MCF 10A (cell line): Measurements from ENCODE around the gene ATP5PB. TPM values are rescaled to one million over a fixed set of nuclear protein-coding genes. Genes with fewer than 3 reads are reported as not detected.

Experiments used
- BruUV-seq: library from RNA; stranded (reverse); fragments of 400-500 nt; replicated peaks from 2 replicates; lab custom pipeline; 2021; lab: Mats Ljungman, UMichigan
- CTCF ChIA-PET: fragments of 300-600 bp; sonication (Branson Sonifier 250); formaldehyde crosslinking; extraction: SDS; loops from one replicate; lab custom pipeline; 2021; ENCODE audit warnings: antibody characterized with exemption, inconsistent platforms; lab: Yijun Ruan, JAX
- POLR2A ChIA-PET: fragments of 300-600, 350-650 bp; sonication (Branson Sonifier 250); formaldehyde crosslinking; extraction: SDS; loops from one replicate; lab custom pipeline; 2020; ENCODE audit warnings: antibody characterized with exemption, inconsistent platforms; lab: Yijun Ruan, JAX
- DNase-seq: peaks from one replicate; pipeline ENCODE4 v3.0.0-alpha.2; 2018; ENCODE audit not compliant: unreplicated experiment
- H3K27ac Mint-ChIP-seq: one replicate; pipeline ENCODE4 v1.8.0; 2022; ENCODE audit warnings: mild to moderate bottlenecking, low read depth, mixed read lengths; ENCODE audit not compliant: unreplicated experiment
- H3K27me3 Mint-ChIP-seq: one replicate; pipeline ENCODE4 v1.8.0; 2022; ENCODE audit warnings: mixed read lengths; ENCODE audit not compliant: insufficient read depth, unreplicated experiment
- H3K36me3 Mint-ChIP-seq: one replicate; pipeline ENCODE4 v1.8.0; 2022; ENCODE audit warnings: mild to moderate bottlenecking, moderate library complexity, mixed read lengths; ENCODE audit not compliant: insufficient read depth, unreplicated experiment
- H3K4me1 Mint-ChIP-seq: one replicate; pipeline ENCODE4 v1.8.0; 2022; ENCODE audit warnings: mixed read lengths; ENCODE audit not compliant: insufficient read depth, unreplicated experiment
- H3K4me3 Mint-ChIP-seq: one replicate; pipeline ENCODE4 v1.8.0; 2022; ENCODE audit warnings: mild to moderate bottlenecking, moderate library complexity, mixed read lengths; ENCODE audit not compliant: unreplicated experiment
- H3K9me3 Mint-ChIP-seq: one replicate; pipeline ENCODE4 v1.8.0; 2022; ENCODE audit warnings: mixed read lengths; ENCODE audit not compliant: unreplicated experiment
- intact Hi-C: fragments of 100-400 bp; cut with micrococcal nuclease; formaldehyde crosslinking; loops from 2 replicates; pipeline ENCODE4 v1.14.1; 2022
- total RNA-seq: library from RNA; stranded (reverse); gene quantifications from 2 replicates; pipeline ENCODE4 v1.2.3, GENCODE V29; 2022
- TF ChIP-seq, protein P1 (sequence below): fragments of 200-600 bp; IDR thresholded peaks from one replicate; pipeline ENCODE4 v1.8.0; 2022; ENCODE audit warnings: antibody characterized with exemption, mild to moderate bottlenecking; ENCODE audit not compliant: unreplicated experiment

The ATP5PB gene
- total RNA-seq, 1 experiment from 2014 or later: 348 TPM

DNA sequence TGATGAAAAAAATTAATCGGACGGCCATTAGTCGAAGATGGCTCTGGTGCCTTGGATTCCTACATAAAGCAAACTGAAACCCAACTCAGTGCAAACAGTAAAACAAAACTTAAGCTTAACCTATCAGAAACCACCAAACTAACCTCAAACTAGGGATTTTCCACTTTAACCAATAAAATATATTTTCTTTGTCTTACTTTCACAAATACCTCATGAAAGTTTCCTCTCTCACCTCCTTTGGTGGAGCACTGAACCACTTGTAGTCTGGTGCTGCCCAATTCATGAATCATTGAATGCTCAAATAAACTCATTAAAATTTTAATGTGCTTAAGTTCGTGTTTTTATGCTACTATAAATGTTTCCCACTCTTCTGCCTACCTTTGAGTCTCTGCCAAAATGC lies 47.1 kb downstream of the ATP5PB start:
- POLR2A ChIA-PET: no interaction called here
- no peaks in the 10 kb centered on the region for H3K4me1 Mint-ChIP-seq

DNA sequence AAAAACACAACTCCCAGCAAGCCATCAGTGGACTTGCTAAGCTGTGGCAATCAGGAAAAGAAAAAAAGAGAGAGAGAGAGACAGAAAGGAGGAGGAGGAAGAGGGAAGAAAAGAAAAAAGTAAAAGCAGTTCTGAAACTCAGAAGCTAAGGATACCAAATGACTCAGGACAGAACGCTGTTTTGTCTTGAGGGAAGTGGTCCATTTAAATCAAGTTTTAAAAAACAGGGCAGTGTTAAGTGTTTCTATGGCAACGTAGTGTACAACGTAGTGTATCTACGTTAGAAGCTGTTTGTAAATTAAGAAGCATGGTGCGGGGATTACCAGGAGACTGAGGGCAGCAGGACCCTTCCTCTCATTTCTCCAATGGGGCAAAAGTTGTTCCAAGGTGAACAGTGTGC lies 48.3 kb downstream of the ATP5PB start:
- Mint-ChIP-seq H3K4me1 (no peaks in the 10 kb centered on the region), H3K36me3 (no peaks in the 10 kb centered on the region), H3K9me3 (peaks cover 14% of the 10 kb centered on the region), H3K4me3 (no peak overlapping the region), H3K27me3 (peaks cover 50% of the 10 kb centered on the region), H3K27ac (no peak overlapping the region)
- CTCF ChIA-PET: interaction anchor here (0.5 to 3.2 kb wide), 10 partner anchors 11 to 1185 kb away, joined by 3 to 22 read pairs (median 3); partner anchors contain the start of gene DDX20
- BruUV-seq: no TSS peak
- no peak for DNase-seq
- POLR2A ChIA-PET: interaction anchor here (0.6 to 1.9 kb wide), 2 partner anchors 10 to 144 kb away, joined by 3 to 9 read pairs; no protein-coding TSS in a partner anchor
- TF ChIP-seq, protein P1, sequence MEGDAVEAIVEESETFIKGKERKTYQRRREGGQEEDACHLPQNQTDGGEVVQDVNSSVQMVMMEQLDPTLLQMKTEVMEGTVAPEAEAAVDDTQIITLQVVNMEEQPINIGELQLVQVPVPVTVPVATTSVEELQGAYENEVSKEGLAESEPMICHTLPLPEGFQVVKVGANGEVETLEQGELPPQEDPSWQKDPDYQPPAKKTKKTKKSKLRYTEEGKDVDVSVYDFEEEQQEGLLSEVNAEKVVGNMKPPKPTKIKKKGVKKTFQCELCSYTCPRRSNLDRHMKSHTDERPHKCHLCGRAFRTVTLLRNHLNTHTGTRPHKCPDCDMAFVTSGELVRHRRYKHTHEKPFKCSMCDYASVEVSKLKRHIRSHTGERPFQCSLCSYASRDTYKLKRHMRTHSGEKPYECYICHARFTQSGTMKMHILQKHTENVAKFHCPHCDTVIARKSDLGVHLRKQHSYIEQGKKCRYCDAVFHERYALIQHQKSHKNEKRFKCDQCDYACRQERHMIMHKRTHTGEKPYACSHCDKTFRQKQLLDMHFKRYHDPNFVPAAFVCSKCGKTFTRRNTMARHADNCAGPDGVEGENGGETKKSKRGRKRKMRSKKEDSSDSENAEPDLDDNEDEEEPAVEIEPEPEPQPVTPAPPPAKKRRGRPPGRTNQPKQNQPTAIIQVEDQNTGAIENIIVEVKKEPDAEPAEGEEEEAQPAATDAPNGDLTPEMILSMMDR: no peak
- intact Hi-C loops: no loop called here

More for the DNA sequence above, 47.1 kb downstream of the ATP5PB start:
- Mint-ChIP-seq H3K36me3 (no peaks in the 10 kb centered on the region), H3K4me3 (no peak overlapping the region), H3K27me3 (peaks cover 50% of the 10 kb centered on the region), H3K9me3 (peaks cover 14% of the 10 kb centered on the region), H3K27ac (no peak overlapping the region)
- CTCF ChIA-PET: interaction anchor here (0.6 to 1.6 kb wide), 3 partner anchors 12 to 985 kb away, joined by 3 to 8 read pairs (median 6); no protein-coding TSS in a partner anchor
- intact Hi-C loops: no loop called here
- DNase-seq: no peak
- TF ChIP-seq, protein P1: no peak
- BruUV-seq: no TSS peak

DNA sequence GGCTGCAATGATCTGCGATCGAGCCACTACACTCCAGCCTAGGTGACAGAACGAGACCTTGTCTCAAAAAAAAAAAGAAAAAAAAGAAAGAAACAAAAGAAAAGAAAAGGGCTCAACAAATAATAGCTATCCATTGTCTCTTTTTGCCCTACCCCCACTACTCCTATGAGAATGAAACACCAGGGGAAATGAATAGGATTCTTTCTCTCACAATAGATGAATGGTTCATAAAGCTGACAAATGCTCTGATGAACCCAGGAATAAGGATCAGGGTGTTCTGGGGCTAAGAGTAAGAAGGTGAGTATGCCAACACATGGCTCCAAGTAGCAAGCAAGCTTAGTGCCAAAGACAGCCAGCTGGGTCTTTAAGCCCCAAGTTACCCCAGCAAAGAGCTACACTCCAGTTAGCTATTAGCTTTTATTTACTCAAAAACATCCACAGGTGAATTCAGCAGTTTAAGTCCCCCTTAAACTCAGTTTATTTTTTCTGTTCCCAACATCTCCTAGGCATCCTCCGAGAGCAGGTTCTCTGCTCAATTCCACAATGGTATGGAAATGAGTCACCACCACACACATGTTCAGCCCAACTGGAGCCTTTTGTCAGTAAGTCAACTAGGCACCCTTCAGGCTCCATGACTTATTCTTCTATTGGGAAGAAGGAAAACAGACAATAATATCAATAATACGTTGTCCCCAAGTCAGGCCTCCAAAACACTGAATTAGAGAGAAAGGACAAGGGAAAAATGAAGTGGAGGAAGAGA lies 49.9 kb downstream of the ATP5PB start:
- POLR2A ChIA-PET: interaction anchor here (1.9 kb wide), 1 partner anchor 9 kb away, joined by 9 read pairs; no protein-coding TSS in a partner anchor
- no peak for DNase-seq
- no peaks in the 10 kb centered on the region for H3K36me3 Mint-ChIP-seq
- H3K27me3 Mint-ChIP-seq: peaks cover 39% of the 10 kb centered on the region
- CTCF ChIA-PET: interaction anchor here (1.3 to 3.2 kb wide), 4 partner anchors 9 to 216 kb away, joined by 3 to 22 read pairs (median 5); no protein-coding TSS in a partner anchor
- no peak overlapping the region for H3K27ac Mint-ChIP-seq
- no peaks in the 10 kb centered on the region for H3K4me1 Mint-ChIP-seq
- no TSS peak for BruUV-seq
- intact Hi-C loops: no loop called here
- H3K4me3 Mint-ChIP-seq: no peak overlapping the region
- TF ChIP-seq, protein P1: no peak
- peaks cover 11% of the 10 kb centered on the region for H3K9me3 Mint-ChIP-seq

DNA sequence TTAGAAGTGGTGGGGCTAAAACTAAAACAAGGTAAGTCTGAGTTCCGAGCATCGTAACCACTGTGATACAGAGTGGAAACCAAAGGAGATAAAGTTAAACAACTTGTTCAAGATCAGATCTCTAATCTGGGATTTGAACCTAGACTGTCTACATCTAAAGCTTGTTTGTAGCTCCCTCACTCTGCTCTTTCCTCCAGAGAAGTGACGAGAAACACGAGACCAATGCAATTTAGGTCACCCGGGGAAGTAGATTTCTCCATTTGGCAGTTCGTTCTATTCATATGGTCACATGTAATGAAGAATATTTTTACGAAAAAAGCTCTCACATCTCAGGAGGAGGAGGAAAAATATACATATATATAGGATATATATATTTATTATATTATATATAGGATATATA lies 52.4 kb downstream of the ATP5PB start:
- ChIA-PET CTCF (interaction anchor here (0.6 to 1.5 kb wide), 3 partner anchors 19 to 236 kb away, joined by 3 to 4 read pairs (median 4); no protein-coding TSS in a partner anchor), POLR2A (interaction anchor here (0.7 kb wide), 1 partner anchor 136 kb away, joined by 3 read pairs; no protein-coding TSS in a partner anchor)
- Mint-ChIP-seq H3K27ac (no peak overlapping the region), H3K4me1 (no peaks in the 10 kb centered on the region), H3K27me3 (peaks cover 15% of the 10 kb centered on the region), H3K36me3 (no peaks in the 10 kb centered on the region), H3K4me3 (no peak overlapping the region), H3K9me3 (no peaks in the 10 kb centered on the region)
- no TSS peak for BruUV-seq
- TF ChIP-seq, protein P1: no peak
- intact Hi-C loops: no loop called here
- no peak for DNase-seq
